ENCODE measurements around the gene RPS6KA2. TPM values are rescaled to one million over a fixed set of nuclear protein-coding genes. Genes with fewer than 3 reads are reported as not detected.
"Not testable (repeated sequence)": the region's sequence is repeated elsewhere in the genome, so short reads cannot be mapped to it uniquely, and the experiment has no call there.

The RPS6KA2 gene
- total RNA-seq, 3 donors from 2014 or later (not counting 1 experiment from before 2014, with no cell fraction given) = 2.8 to 4.5 (median 2.9) TPM

- WGBS (ENCODE audit: insufficient coverage) = 94% methylated on average over 17 of the region's 20 CpGs
- Mint-ChIP-seq H3K27ac (no peak overlapping the region), H3K9me3 (no peaks in the 10 kb centered on the region), H3K36me3 (no peaks in the 10 kb centered on the region), H3K4me1 (peaks cover 8 to 10% of the 10 kb centered on the region in 2 donors), H3K27me3 (ENCODE audit: low read depth in 2 of 2) (peaks cover 44 to 55% of the 10 kb centered on the region in 2 donors), H3K4me3 (no peak overlapping the region)
- ATAC-seq (no peak), DNase-seq (no peak)
- H3K4me1 ChIP-seq (ENCODE audit: control insufficient read depth, insufficient read depth, low read length) = no peaks in the 10 kb centered on the region
- H3K36me3 ChIP-seq (ENCODE audit: control insufficient read depth, insufficient read depth, low read length) = no peaks in the 10 kb centered on the region
- H3K4me3 ChIP-seq (ENCODE audit: low read length) = no peak overlapping the region
- intact Hi-C loops (cut with micrococcal nuclease) = no loop called here
- no peak overlapping the region for H3K27ac ChIP-seq (ENCODE audit: low read length)
- H3K27me3 ChIP-seq (ENCODE audit: control insufficient read depth, insufficient read depth, low read length) = peaks cover 9% of the 10 kb centered on the region
- TF ChIP-seq, protein P1, sequence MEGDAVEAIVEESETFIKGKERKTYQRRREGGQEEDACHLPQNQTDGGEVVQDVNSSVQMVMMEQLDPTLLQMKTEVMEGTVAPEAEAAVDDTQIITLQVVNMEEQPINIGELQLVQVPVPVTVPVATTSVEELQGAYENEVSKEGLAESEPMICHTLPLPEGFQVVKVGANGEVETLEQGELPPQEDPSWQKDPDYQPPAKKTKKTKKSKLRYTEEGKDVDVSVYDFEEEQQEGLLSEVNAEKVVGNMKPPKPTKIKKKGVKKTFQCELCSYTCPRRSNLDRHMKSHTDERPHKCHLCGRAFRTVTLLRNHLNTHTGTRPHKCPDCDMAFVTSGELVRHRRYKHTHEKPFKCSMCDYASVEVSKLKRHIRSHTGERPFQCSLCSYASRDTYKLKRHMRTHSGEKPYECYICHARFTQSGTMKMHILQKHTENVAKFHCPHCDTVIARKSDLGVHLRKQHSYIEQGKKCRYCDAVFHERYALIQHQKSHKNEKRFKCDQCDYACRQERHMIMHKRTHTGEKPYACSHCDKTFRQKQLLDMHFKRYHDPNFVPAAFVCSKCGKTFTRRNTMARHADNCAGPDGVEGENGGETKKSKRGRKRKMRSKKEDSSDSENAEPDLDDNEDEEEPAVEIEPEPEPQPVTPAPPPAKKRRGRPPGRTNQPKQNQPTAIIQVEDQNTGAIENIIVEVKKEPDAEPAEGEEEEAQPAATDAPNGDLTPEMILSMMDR (IDR thresholded peaks at IDR 0.05) = no peak
- no peaks in the 10 kb centered on the region for H3K9me3 ChIP-seq (ENCODE audit: control insufficient read depth, insufficient read depth, low read length)
Observed at GRCh38 chr6:166635013-166635970, 8.2 kb upstream of the RPS6KA2 start.

DNA sequence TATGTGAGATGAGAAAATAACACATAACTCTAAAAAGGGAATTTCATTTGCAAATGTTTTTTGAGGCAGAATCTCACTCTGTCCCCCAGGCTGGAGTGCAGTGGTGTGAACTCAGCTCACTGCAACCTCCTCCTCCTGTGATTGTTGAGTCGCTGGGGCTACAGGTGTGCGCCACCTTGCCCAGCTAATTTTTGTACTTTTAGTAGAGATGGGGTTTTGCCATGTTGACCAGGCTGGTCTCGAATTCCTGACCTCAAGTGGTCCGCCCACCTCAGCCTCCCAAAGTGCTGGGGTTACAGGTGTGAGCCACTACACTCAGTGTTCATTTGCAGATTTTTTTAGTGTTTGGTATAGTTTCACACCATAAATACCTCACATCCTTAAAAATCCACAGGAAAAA, 7.5 kb upstream of the RPS6KA2 start:
- H3K4me1 Mint-ChIP-seq; H3K4me3 Mint-ChIP-seq; intact Hi-C loops (cut with micrococcal nuclease); ATAC-seq; H3K9me3 ChIP-seq (ENCODE audit: control insufficient read depth, insufficient read depth, low read length); DNase-seq; H3K36me3 ChIP-seq (ENCODE audit: control insufficient read depth, insufficient read depth, low read length); H3K4me3 ChIP-seq (ENCODE audit: low read length); H3K9me3 Mint-ChIP-seq; H3K4me1 ChIP-seq (ENCODE audit: control insufficient read depth, insufficient read depth, low read length); H3K27ac Mint-ChIP-seq; H3K36me3 Mint-ChIP-seq; H3K27ac ChIP-seq (ENCODE audit: low read length): not testable (repeated sequence)
- peaks cover 42 to 54% of the 10 kb centered on the region in 2 donors for H3K27me3 Mint-ChIP-seq (ENCODE audit: low read depth in 2 of 2)
- peaks cover 13% of the 10 kb centered on the region for H3K27me3 ChIP-seq (ENCODE audit: control insufficient read depth, insufficient read depth, low read length)
- WGBS (ENCODE audit: insufficient coverage) = 94% methylated on average over 4 of the region's 4 CpGs

GRCh38 chr6:166633732-166634535, 6.9 kb upstream of the RPS6KA2 start:
- no peak overlapping the region for H3K27ac Mint-ChIP-seq
- 79% methylated on average over 25 of the region's 26 CpGs for WGBS (ENCODE audit: insufficient coverage)
- peaks cover 39 to 54% of the 10 kb centered on the region in 2 donors for H3K27me3 Mint-ChIP-seq (ENCODE audit: low read depth in 2 of 2)
- Histone ChIP-seq H3K36me3 (ENCODE audit: control insufficient read depth, insufficient read depth, low read length) (no peaks in the 10 kb centered on the region), H3K4me1 (ENCODE audit: control insufficient read depth, insufficient read depth, low read length) (peaks cover 2% of the 10 kb centered on the region), H3K4me3 (ENCODE audit: low read length) (no peak overlapping the region), H3K9me3 (ENCODE audit: control insufficient read depth, insufficient read depth, low read length) (no peaks in the 10 kb centered on the region), H3K27ac (ENCODE audit: low read length) (no peak overlapping the region), H3K27me3 (ENCODE audit: control insufficient read depth, insufficient read depth, low read length) (peaks cover 7% of the 10 kb centered on the region)
- TF ChIP-seq, protein P1 (IDR thresholded peaks at IDR 0.05) = no peak
- no peak for DNase-seq
- no peaks in the 10 kb centered on the region for H3K36me3 Mint-ChIP-seq
- intact Hi-C loops (cut with micrococcal nuclease) = no loop called here
- no peak overlapping the region for H3K4me3 Mint-ChIP-seq
- H3K9me3 Mint-ChIP-seq = no peaks in the 10 kb centered on the region
- H3K4me1 Mint-ChIP-seq = peaks cover 0 to 1% of the 10 kb centered on the region in 2 donors
- no peak for ATAC-seq

GRCh38 chr6:166632731-166633130, 5.7 kb upstream of the RPS6KA2 start:
- no peaks in the 10 kb centered on the region for H3K9me3 ChIP-seq (ENCODE audit: control insufficient read depth, insufficient read depth, low read length)

More at GRCh38 chr6:166632731-166633130, 5.7 kb upstream of the RPS6KA2 start:
- no peaks in the 10 kb centered on the region for H3K36me3 Mint-ChIP-seq
- Histone ChIP-seq H3K36me3 (ENCODE audit: control insufficient read depth, insufficient read depth, low read length) (no peaks in the 10 kb centered on the region), H3K4me1 (ENCODE audit: control insufficient read depth, insufficient read depth, low read length) (peaks cover 12% of the 10 kb centered on the region), H3K4me3 (ENCODE audit: low read length) (no peak overlapping the region), H3K27ac (ENCODE audit: low read length) (no peak overlapping the region), H3K27me3 (ENCODE audit: control insufficient read depth, insufficient read depth, low read length) (peaks cover 6% of the 10 kb centered on the region)
- no peaks in the 10 kb centered on the region for H3K9me3 Mint-ChIP-seq
- H3K27ac Mint-ChIP-seq = no peak overlapping the region
- ATAC-seq = no peak
- intact Hi-C loops (cut with micrococcal nuclease) = no loop called here
- H3K27me3 Mint-ChIP-seq (ENCODE audit: low read depth in 2 of 2) = peaks cover 35 to 44% of the 10 kb centered on the region in 2 donors
- WGBS (ENCODE audit: insufficient coverage) = 88% methylated on average over 11 of the region's 11 CpGs
- peaks cover 11 to 13% of the 10 kb centered on the region in 2 donors for H3K4me1 Mint-ChIP-seq
- DNase-seq = no peak
- H3K4me3 Mint-ChIP-seq = no peak overlapping the region
- TF ChIP-seq, protein P1 (IDR thresholded peaks at IDR 0.05) = no peak

Data from natural killer cell (primary cell).